ENCODE data around the gene C2CD2L. TPM values are rescaled to one million over a fixed set of nuclear protein-coding genes. Genes with fewer than 3 reads are reported as not detected.

The C2CD2L gene
- total and polyA plus RNA-seq, 2 of the 13 experiments (the other 11 are each of a cell fraction or from before 2014, with no cell fraction given) = 3.7 to 5.5 TPM

DNA sequence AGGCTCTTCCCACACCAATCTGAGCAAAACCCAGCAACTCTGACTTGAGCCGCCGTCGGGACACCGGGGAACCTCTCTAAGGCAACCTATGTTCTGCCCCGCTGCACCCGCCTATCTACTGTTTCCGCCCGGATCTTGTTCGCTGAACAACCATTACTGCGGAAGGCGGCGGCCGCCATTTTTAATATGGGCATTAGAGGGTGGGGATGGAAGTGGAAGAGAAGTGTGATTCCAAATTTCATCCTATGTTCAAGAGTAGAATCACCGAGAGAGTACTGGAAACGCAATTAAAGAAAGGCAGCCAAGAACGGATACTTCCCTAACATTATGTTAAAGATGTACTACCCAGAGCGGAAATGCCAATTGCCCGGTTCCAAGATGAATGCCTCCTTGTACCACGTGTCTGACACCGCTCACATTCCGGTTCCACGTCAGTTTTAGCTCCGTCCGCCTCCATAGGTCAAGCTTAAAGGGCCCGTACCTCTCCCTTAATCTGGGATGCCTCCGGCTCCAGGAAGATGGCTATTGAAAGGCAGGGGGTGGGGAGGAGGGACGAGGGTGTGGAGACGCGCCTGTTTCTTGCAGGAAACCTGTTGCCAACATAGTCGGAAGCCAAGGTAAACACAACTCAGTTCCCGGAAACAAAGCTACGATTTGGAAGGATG is 5.3 kb upstream of the C2CD2L start, which contains the start of gene DPAGT1 (continued):
- no peak for TF ChIP-seq PHF5A (CRISPR knock-in tag; IDR thresholded peaks at IDR 0.05; ENCODE audit: low read depth, unreplicated experiment)
- TF ChIP-seq CC2D1A (CRISPR knock-in tag; IDR thresholded peaks at IDR 0.05) = no peak
- TF ChIP-seq GABPB1 (CRISPR knock-in tag; IDR thresholded peaks at IDR 0.05) = peak; percentile 93
- TF ChIP-seq KLF6 (CRISPR knock-in tag; IDR thresholded peaks at IDR 0.05) = 0 out of 2 replicates have a peak, but pooled peaks have one; percentile 25
- TF ChIP-seq JARID2 (CRISPR knock-in tag; IDR thresholded peaks at IDR 0.05; ENCODE audit: insufficient replicate concordance) = no peak
- TF ChIP-seq ZNF180 (CRISPR knock-in tag; IDR thresholded peaks at IDR 0.05; ENCODE audit: borderline replicate concordance, low read depth) = no peak
- no peak for TF ChIP-seq FOSL2 (CRISPR knock-in tag; IDR thresholded peaks at IDR 0.05)
- no peak for TF ChIP-seq TIGD3 (CRISPR knock-in tag; IDR thresholded peaks at IDR 0.05; ENCODE audit: borderline replicate concordance)
- TF ChIP-seq ZNF564 (CRISPR knock-in tag; IDR thresholded peaks at IDR 0.05) = no peak
- TF ChIP-seq, protein P1, sequence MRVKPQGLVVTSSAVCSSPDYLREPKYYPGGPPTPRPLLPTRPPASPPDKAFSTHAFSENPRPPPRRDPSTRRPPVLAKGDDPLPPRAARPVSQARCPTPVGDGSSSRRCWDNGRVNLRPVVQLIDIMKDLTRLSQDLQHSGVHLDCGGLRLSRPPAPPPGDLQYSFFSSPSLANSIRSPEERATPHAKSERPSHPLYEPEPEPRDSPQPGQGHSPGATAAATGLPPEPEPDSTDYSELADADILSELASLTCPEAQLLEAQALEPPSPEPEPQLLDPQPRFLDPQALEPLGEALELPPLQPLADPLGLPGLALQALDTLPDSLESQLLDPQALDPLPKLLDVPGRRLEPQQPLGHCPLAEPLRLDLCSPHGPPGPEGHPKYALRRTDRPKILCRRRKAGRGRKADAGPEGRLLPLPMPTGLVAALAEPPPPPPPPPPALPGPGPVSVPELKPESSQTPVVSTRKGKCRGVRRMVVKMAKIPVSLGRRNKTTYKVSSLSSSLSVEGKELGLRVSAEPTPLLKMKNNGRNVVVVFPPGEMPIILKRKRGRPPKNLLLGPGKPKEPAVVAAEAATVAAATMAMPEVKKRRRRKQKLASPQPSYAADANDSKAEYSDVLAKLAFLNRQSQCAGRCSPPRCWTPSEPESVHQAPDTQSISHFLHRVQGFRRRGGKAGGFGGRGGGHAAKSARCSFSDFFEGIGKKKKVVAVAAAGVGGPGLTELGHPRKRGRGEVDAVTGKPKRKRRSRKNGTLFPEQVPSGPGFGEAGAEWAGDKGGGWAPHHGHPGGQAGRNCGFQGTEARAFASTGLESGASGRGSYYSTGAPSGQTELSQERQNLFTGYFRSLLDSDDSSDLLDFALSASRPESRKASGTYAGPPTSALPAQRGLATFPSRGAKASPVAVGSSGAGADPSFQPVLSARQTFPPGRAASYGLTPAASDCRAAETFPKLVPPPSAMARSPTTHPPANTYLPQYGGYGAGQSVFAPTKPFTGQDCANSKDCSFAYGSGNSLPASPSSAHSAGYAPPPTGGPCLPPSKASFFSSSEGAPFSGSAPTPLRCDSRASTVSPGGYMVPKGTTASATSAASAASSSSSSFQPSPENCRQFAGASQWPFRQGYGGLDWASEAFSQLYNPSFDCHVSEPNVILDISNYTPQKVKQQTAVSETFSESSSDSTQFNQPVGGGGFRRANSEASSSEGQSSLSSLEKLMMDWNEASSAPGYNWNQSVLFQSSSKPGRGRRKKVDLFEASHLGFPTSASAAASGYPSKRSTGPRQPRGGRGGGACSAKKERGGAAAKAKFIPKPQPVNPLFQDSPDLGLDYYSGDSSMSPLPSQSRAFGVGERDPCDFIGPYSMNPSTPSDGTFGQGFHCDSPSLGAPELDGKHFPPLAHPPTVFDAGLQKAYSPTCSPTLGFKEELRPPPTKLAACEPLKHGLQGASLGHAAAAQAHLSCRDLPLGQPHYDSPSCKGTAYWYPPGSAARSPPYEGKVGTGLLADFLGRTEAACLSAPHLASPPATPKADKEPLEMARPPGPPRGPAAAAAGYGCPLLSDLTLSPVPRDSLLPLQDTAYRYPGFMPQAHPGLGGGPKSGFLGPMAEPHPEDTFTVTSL (CRISPR knock-in tag; IDR thresholded peaks at IDR 0.05; ENCODE audit: borderline replicate concordance) = no peak
- TF ChIP-seq KDM4B (CRISPR knock-in tag; IDR thresholded peaks at IDR 0.05) = 0 out of 2 replicates have a peak, but pooled peaks have one; percentile 12
- TF ChIP-seq ZNF770 (CRISPR knock-in tag; IDR thresholded peaks at IDR 0.05) = 0 out of 2 replicates have a peak, but pooled peaks have one; percentile 32
- no peak for TF ChIP-seq BRD4 (CRISPR knock-in tag; IDR thresholded peaks at IDR 0.05)
- no peak for TF ChIP-seq SMARCC2 (IDR thresholded peaks at IDR 0.05)
- TF ChIP-seq GLI4 (CRISPR knock-in tag; IDR thresholded peaks at IDR 0.05; ENCODE audit: borderline replicate concordance) = no peak
- 0 out of 2 replicates have a peak, but pooled peaks have one; percentile 29 for TF ChIP-seq SATB2 (CRISPR knock-in tag; IDR thresholded peaks at IDR 0.05)
- no peak for TF ChIP-seq NFKBIZ (CRISPR knock-in tag; IDR thresholded peaks at IDR 0.05)
- TF ChIP-seq KDM2A (CRISPR knock-in tag; IDR thresholded peaks at IDR 0.05; ENCODE audit: borderline replicate concordance, low read depth) = peak; percentile 54
- no peak for TF ChIP-seq ZNF598 (CRISPR knock-in tag; IDR thresholded peaks at IDR 0.05; ENCODE audit: borderline replicate concordance)
- no peak for TF ChIP-seq EEA1 (CRISPR knock-in tag; IDR thresholded peaks at IDR 0.05; ENCODE audit: borderline replicate concordance)
- peak; percentile 82 for TF ChIP-seq SAP130 (CRISPR knock-in tag; IDR thresholded peaks at IDR 0.05; ENCODE audit: low read depth)
- TF ChIP-seq ZNF329 (CRISPR knock-in tag; IDR thresholded peaks at IDR 0.05; ENCODE audit: low read depth) = no peak

Data from HepG2 (cell line).